ENCODE measurements around the gene BCAS2. TPM values are rescaled to one million over a fixed set of nuclear protein-coding genes. Genes with fewer than 3 reads are reported as not detected.

BCAS2 gene
- total RNA-seq, 2 donors from 2014 or later, result 31.1 to 31.3 TPM

- DNase-seq (ENCODE audit: low spot score), result no peak
- intact Hi-C loops (cut with DNase I), result no loop called here
Measured at GRCh38 chr1:114521396-114522263, 59.8 kb downstream of the BCAS2 start.

Other genes with a start within 250 kb of the BCAS2 start
- 10 to 100 TPM; 25.9 to 28.2 TPM for gene TRIM33, start 70.4 kb downstream of the BCAS2 start, total RNA-seq
- gene DENND2C, start 88.4 kb upstream of the BCAS2 start, total RNA-seq, result 1 to 10 TPM; 2.7 to 4.8 TPM
- gene AMPD1, start 113.9 kb upstream of the BCAS2 start, total RNA-seq, result not detected
- gene NRAS, start 135.2 kb upstream of the BCAS2 start, total RNA-seq, result 10 to 100 TPM; 19.9 to 24.8 TPM
- 100 to 1,000 TPM; 724 to 865 TPM for gene CSDE1, start 176.4 kb upstream of the BCAS2 start, total RNA-seq
- gene SIKE1, start 199.1 kb upstream of the BCAS2 start, total RNA-seq, result 10 to 100 TPM; 43.4 to 47.7 TPM